GM18498 (cell line): Measurements from ENCODE around the gene DPYD.

Experiments
- ATAC-seq: cut with Tn5 transposase; IDR thresholded peaks from one replicate; pipeline ENCODE4 v1.9.1; 2021; ENCODE audit warnings: mild to moderate bottlenecking, moderate library complexity; ENCODE audit not compliant: unreplicated experiment

DPYD gene

GRCh38 chr1:97119260-97120158 lies 801.3 kb downstream of the DPYD start:
- no peak for ATAC-seq

- ATAC-seq, result no peak
Measured at GRCh38 chr1:97114842-97115241, 806.0 kb downstream of the DPYD start.

GRCh38 chr1:97112442-97112841 lies 808.4 kb downstream of the DPYD start:
- no peak for ATAC-seq

- ATAC-seq, result no peak
Measured at GRCh38 chr1:97108179-97108578, 812.7 kb downstream of the DPYD start.

- no peak for ATAC-seq
Measured at GRCh38 chr1:97105531-97105930, 815.3 kb downstream of the DPYD start.

GRCh38 chr1:97101509-97101908 lies 819.3 kb downstream of the DPYD start:
- ATAC-seq, result no peak

GRCh38 chr1:97097404-97097925 lies 823.4 kb downstream of the DPYD start:
- ATAC-seq, result no peak

GRCh38 chr1:97095764-97096163 lies 825.1 kb downstream of the DPYD start:
- ATAC-seq, result no peak

- no peak for ATAC-seq
Measured at GRCh38 chr1:97094247-97094972, 826.4 kb downstream of the DPYD start.

GRCh38 chr1:97093741-97094140 lies 827.1 kb downstream of the DPYD start:
- ATAC-seq, result no peak

GRCh38 chr1:97092824-97093223 lies 828.0 kb downstream of the DPYD start:
- no peak for ATAC-seq

- no peak for ATAC-seq
Measured at GRCh38 chr1:97091679-97092078, 829.2 kb downstream of the DPYD start.

- ATAC-seq, result no peak
Measured at GRCh38 chr1:97091263-97091662, 829.6 kb downstream of the DPYD start.

GRCh38 chr1:97090725-97091124 lies 830.1 kb downstream of the DPYD start:
- no peak for ATAC-seq

GRCh38 chr1:97089173-97089572 lies 831.7 kb downstream of the DPYD start:
- no peak for ATAC-seq

GRCh38 chr1:97088391-97088790 lies 832.4 kb downstream of the DPYD start:
- no peak for ATAC-seq

- ATAC-seq, result no peak
Measured at GRCh38 chr1:97084546-97084945, 836.3 kb downstream of the DPYD start.

- no peak for ATAC-seq
Measured at GRCh38 chr1:97082160-97082848, 838.5 kb downstream of the DPYD start.

GRCh38 chr1:97078872-97079271 lies 842.0 kb downstream of the DPYD start:
- no peak for ATAC-seq

- ATAC-seq, result no peak
Measured at GRCh38 chr1:97077221-97077620, 843.6 kb downstream of the DPYD start.

GRCh38 chr1:97074771-97075170 lies 846.1 kb downstream of the DPYD start:
- no peak for ATAC-seq
